GM12878 (cell line): ENCODE data around the gene RASGRF1. TPM values are rescaled to one million over a fixed set of nuclear protein-coding genes. Genes with fewer than 3 reads are reported as not detected.
A peak's percentile ranks its signal among the peaks of the same experiment; 100 is the strongest.

Experiments
- ATAC-seq: fragments of 200-7000 bp; cut with Tn5 transposase; 3 replicates; pipeline ENCODE4 v1.9.1; 2020; ENCODE audit warnings: mild to moderate bottlenecking, moderate library complexity
- BruUV-seq: library from RNA; stranded (reverse); fragments of 400-500 nt; replicated peaks from 2 replicates; lab custom pipeline; 2021; lab: Mats Ljungman, UMichigan
- CTCF ChIA-PET: fragments of 300-600 bp; sonication (Branson Sonifier 250); formaldehyde crosslinking; extraction: SDS; loops from one replicate; lab custom pipeline; 2021; ENCODE audit warnings: inconsistent platforms; lab: Yijun Ruan, JAX
- POLR2A ChIA-PET: fragments of 350-600 bp; formaldehyde crosslinking; extraction: SDS; loops from one replicate; lab custom pipeline; 2021; ENCODE audit warnings: inconsistent platforms; lab: Charles Lee
- RAD21 ChIA-PET: fragments of 300-600 bp; sonication (Branson Sonifier 250); formaldehyde crosslinking; loops from one replicate; lab custom pipeline; 2023; ENCODE audit warnings: antibody characterized with exemption; ENCODE audit not compliant: unreplicated experiment; lab: Charles Lee
- SMC1A ChIA-PET: fragments of 300-600 bp; sonication (Branson Sonifier 250); formaldehyde crosslinking; loops from one replicate; lab custom pipeline; 2023; ENCODE audit not compliant: unreplicated experiment, uncharacterized antibody; lab: Charles Lee
- DNase-seq: peaks from one replicate; pipeline ENCODE4 v3.0.0-alpha.2; 2011; ENCODE audit warnings: low read depth, low spot score
- FAIRE-seq: peaks from 3 replicates; lab custom pipeline; 2011; peaks lifted over from hg19 to GRCh38; lab: Jason Lieb, UNC
- H2AFZ ChIP-seq: 2 replicates; pipeline ENCODE4 v1.6.0; 2011; ENCODE audit warnings: low read depth, low read length, control low read depth; ENCODE audit not compliant: control insufficient read depth
- H3K27ac ChIP-seq: 2 replicates; pipeline ENCODE4 v1.5.1; 2011; ENCODE audit warnings: control low read depth; ENCODE audit not compliant: control insufficient read depth, insufficient read depth
- H3K27me3 ChIP-seq, 2 experiments: replicated peaks in 1 of 2; 2 replicates each; pipeline versions ENCODE4 v1.6.0 to v1.6.1; 2011; ENCODE audit warnings: low read length in 1 of 2; ENCODE audit not compliant: control insufficient read depth in 2 of 2, insufficient read depth in 2 of 2
- H3K36me3 ChIP-seq, 2 experiments: 2 replicates each; pipeline ENCODE4 v1.5.1; 2011; ENCODE audit warnings: low read length in 1 of 2; ENCODE audit not compliant: control insufficient read depth in 2 of 2, insufficient read depth in 2 of 2
- H3K4me1 ChIP-seq: 2 replicates; pipeline ENCODE4 v1.6.1; 2011; ENCODE audit warnings: mild to moderate bottlenecking, low read length, moderate library complexity, mixed read lengths; ENCODE audit not compliant: control insufficient read depth, insufficient read depth
- H3K4me2 ChIP-seq: 2 replicates; pipeline ENCODE4 v1.6.0; 2011; ENCODE audit warnings: control low read depth; ENCODE audit not compliant: control insufficient read depth, insufficient read depth
- H3K4me3 ChIP-seq: fragments of 200-600 bp; sonication (generic); 2 replicates; pipeline ENCODE4 v1.5.1; 2016
- H3K79me2 ChIP-seq: 2 replicates; pipeline ENCODE4 v1.6.0; 2011; ENCODE audit warnings: low read length; ENCODE audit not compliant: control insufficient read depth, insufficient read depth
- H3K9ac ChIP-seq: 2 replicates; pipeline ENCODE4 v1.8.0; 2011; ENCODE audit warnings: low read length, control low read depth, mixed read lengths; ENCODE audit not compliant: control insufficient read depth, insufficient read depth
- H3K9me3 ChIP-seq: replicated peaks from 3 replicates; pipeline ENCODE4 v1.5.1; 2011; ENCODE audit warnings: mild to moderate bottlenecking, low read length; ENCODE audit not compliant: control insufficient read depth, insufficient read depth
- H4K20me1 ChIP-seq: 2 replicates; pipeline ENCODE4 v1.6.0; 2011; ENCODE audit not compliant: control insufficient read depth, insufficient read depth
- BCL3 ChIP-seq: IDR thresholded peaks from 2 replicates; pipeline ENCODE4 v1.6.1; 2011; ENCODE audit warnings: borderline replicate concordance, low read depth, mild to moderate bottlenecking, moderate library complexity, low read length; ENCODE audit not compliant: insufficient read depth, poor library complexity, severe bottlenecking
- CREB1 ChIP-seq: IDR thresholded peaks from 2 replicates; pipeline ENCODE4 v1.6.1; 2012; ENCODE audit warnings: low read depth, mild to moderate bottlenecking, inconsistent platforms
- DPF2 ChIP-seq: fragments of 450-650 bp; IDR thresholded peaks from 2 replicates; pipeline ENCODE4 v1.6.1; 2017; ENCODE audit warnings: mild to moderate bottlenecking
- IKZF1 ChIP-seq: fragments of 450-650 bp; conservative IDR thresholded peaks from 2 replicates; pipeline ENCODE4 v1.6.1; 2017; ENCODE audit warnings: antibody characterized with exemption, mild to moderate bottlenecking
- MLLT1 ChIP-seq: fragments of 450-650 bp; IDR thresholded peaks from 2 replicates; pipeline ENCODE4 v1.6.1; 2016; ENCODE audit warnings: mild to moderate bottlenecking
- NFXL1 ChIP-seq: fragments of 450-650 bp; IDR thresholded peaks from 2 replicates; pipeline ENCODE4 v1.6.1; 2017; ENCODE audit warnings: antibody characterized with exemption, mild to moderate bottlenecking, borderline replicate concordance
- PAX5 ChIP-seq: IDR thresholded peaks from 2 replicates; pipeline ENCODE4 v1.6.1; 2011; ENCODE audit warnings: low read depth, low read length, borderline replicate concordance
- RB1 ChIP-seq: fragments of 450-650 bp; formaldehyde crosslinking; IDR thresholded peaks from 2 replicates; pipeline ENCODE4 v1.6.1; 2017; ENCODE audit warnings: mild to moderate bottlenecking, borderline replicate concordance
- SIN3A ChIP-seq: IDR thresholded peaks from 2 replicates; pipeline ENCODE4 v1.6.1; 2012; ENCODE audit warnings: low read depth, low read length, improper control_type of control experiment
- SRF ChIP-seq, 2 experiments: IDR thresholded peaks; 2 replicates each; pipeline ENCODE4 v1.6.1; 2011; ENCODE audit warnings: low read depth in 2 of 2, low read length in 2 of 2, mild to moderate bottlenecking in 1 of 2, moderate library complexity in 1 of 2
- USF1 ChIP-seq: IDR thresholded peaks from 2 replicates; pipeline ENCODE4 v1.6.1; 2011; ENCODE audit warnings: borderline replicate concordance, low read depth, mild to moderate bottlenecking, moderate library complexity, mixed read lengths, low read length; ENCODE audit not compliant: insufficient read depth; ENCODE audit errors: extremely low read length
- ZBTB33 ChIP-seq: fragments of 450-650 bp; IDR thresholded peaks from 2 replicates; pipeline ENCODE4 v1.6.1; 2017; ENCODE audit warnings: mild to moderate bottlenecking
- WGBS: methylation state at CpG from one replicate; pipeline ENCODE4 v1.1.6; 2016; ENCODE audit warnings: low lambda C conversion rate; ENCODE audit not compliant: insufficient replicate concordance, insufficient coverage; ENCODE audit errors: missing lambda C conversion rate; 5-methylcytosine and 5-hydroxymethylcytosine counted together
- in situ Hi-C: fragments of 300-500 bp; cut with MboI; formaldehyde crosslinking; loops from 9 replicates; pipeline ENCODE4 v1.14.3; 2018; ENCODE audit warnings: mixed read lengths
- intact Hi-C: fragments of 100-400 bp; cut with micrococcal nuclease; formaldehyde crosslinking; loops from one replicate; pipeline ENCODE4 v1.14.2; 2022; ENCODE audit not compliant: unreplicated experiment
- polyA plus RNA-seq, 11 experiments: library from polyadenylated mRNA; depleted of rRNA in 4 of 11; unstranded in 6 of 11; stranded (reverse) in 5 of 11; fragments of >200 nt; fragmentation: Nextera tagmentation in 4 of 11; fragmentation: Illumina TruSeq in 1 of 11; extraction: Ambion mirVana in 4 of 11; extraction: Trizol in 1 of 11; gene quantifications; 1 replicate in 1 of 11; 2 replicates in 10 of 11; pipeline versions ENCODE4 v1.2.1 to v1.2.3, GENCODE V29; 2011 to 2016; ENCODE audit warnings: inconsistent platforms in 2 of 11, missing spikeins in 2 of 11, low read depth in 1 of 11
- total RNA-seq, 4 experiments: library from RNA; depleted of rRNA in 3 of 4; stranded (reverse); fragments of >200 nt in 3 of 4; fragmentation: Illumina TruSeq in 1 of 4; extraction: Trizol in 1 of 4; gene quantifications; 2 replicates each; pipeline versions ENCODE4 v1.2.1 to v1.2.3, GENCODE V29; 2013 to 2021
- TF ChIP-seq, protein P1 (sequence below): fragments of 450-650 bp; formaldehyde crosslinking; IDR thresholded peaks from 2 replicates; pipeline ENCODE4 v1.4.0; 2022; ENCODE audit warnings: mild to moderate bottlenecking, moderate library complexity

RASGRF1 gene
- total and polyA plus RNA-seq, 10 of the 15 experiments (the other 5 are each of a cell fraction or from before 2014, with no cell fraction given): 0.20 to 1.9 (median 0.86) TPM

- H3K4me3 ChIP-seq: no peak overlapping the region
- H3K4me1 ChIP-seq: no peaks in the 10 kb centered on the region
- CTCF ChIA-PET: interaction anchor here (1.1 kb wide), 1 partner anchor 67 kb away, joined by 4 read pairs; no protein-coding TSS in a partner anchor
- FAIRE-seq (peak; percentile 27), ATAC-seq (no peak), DNase-seq (no peak)
- no peaks in the 10 kb centered on the region for H4K20me1 ChIP-seq
- H2AFZ ChIP-seq: no peak overlapping the region
- no peaks in the 10 kb centered on the region for H3K9me3 ChIP-seq
- TF ChIP-seq, protein P1, sequence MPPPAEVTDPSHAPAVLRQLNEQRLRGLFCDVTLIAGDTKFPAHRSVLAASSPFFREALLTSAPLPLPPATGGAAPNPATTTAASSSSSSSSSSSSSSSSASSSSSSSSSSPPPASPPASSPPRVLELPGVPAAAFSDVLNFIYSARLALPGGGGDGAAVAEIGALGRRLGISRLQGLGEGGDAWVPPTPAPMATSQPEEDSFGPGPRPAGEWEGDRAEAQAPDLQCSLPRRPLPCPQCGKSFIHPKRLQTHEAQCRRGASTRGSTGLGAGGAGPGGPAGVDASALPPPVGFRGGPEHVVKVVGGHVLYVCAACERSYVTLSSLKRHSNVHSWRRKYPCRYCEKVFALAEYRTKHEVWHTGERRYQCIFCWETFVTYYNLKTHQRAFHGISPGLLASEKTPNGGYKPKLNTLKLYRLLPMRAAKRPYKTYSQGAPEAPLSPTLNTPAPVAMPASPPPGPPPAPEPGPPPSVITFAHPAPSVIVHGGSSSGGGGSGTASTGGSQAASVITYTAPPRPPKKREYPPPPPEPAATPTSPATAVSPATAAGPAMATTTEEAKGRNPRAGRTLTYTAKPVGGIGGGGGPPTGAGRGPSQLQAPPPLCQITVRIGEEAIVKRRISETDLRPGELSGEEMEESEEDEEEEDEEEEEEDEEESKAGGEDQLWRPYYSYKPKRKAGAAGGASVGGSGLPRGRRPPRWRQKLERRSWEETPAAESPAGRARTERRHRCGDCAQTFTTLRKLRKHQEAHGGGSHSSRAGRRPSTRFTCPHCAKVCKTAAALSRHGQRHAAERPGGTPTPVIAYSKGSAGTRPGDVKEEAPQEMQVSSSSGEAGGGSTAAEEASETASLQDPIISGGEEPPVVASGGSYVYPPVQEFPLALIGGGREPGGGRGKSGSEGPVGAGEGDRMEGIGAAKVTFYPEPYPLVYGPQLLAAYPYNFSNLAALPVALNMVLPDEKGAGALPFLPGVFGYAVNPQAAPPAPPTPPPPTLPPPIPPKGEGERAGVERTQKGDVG (CRISPR knock-in tag): no peak
- TF ChIP-seq DPF2 (no peak), CREB1 (no peak), PAX5 (no peak), ZBTB33 (no peak), RB1 (no peak), NFXL1 (no peak), MLLT1 (no peak), BCL3 (no peak), SIN3A (no peak), SRF (IDR thresholded peaks at IDR 0.05; ENCODE audit: low read depth in 2 of 2, low read length in 2 of 2) (no peak), USF1 (no peak), IKZF1 (no peak)
- no TSS peak for BruUV-seq
- H3K9ac ChIP-seq: no peak overlapping the region
- RAD21 ChIA-PET: no interaction called here
- H3K27ac ChIP-seq: no peak overlapping the region
- SMC1A ChIA-PET: interaction anchor here (0.6 to 1.8 kb wide), 4 partner anchors 10 to 44 kb away, joined by 3 read pairs; no protein-coding TSS in a partner anchor
- POLR2A ChIA-PET: no interaction called here
- in situ Hi-C loops: no loop called here
- no peak overlapping the region for H3K4me2 ChIP-seq
- no peaks in the 10 kb centered on the region for H3K36me3 ChIP-seq
- no peaks in the 10 kb centered on the region for H3K79me2 ChIP-seq
- intact Hi-C loops: no loop called here
- 91% methylated on average over 4 of the region's 6 CpGs for WGBS
- no peaks in the 10 kb centered on the region for H3K27me3 ChIP-seq
These were observed 130.3 kb downstream of the RASGRF1 start for GRCh38 chr15:78960308-78960707.
